HG02571 (cell line): ENCODE data around the gene KAT8.
A peak's percentile ranks its signal among the peaks of the same experiment; 100 is the strongest.
"Not testable (repeated sequence)": the region's sequence is repeated elsewhere in the genome, so short reads cannot be mapped to it uniquely, and the experiment has no call there.

Source experiments
- ATAC-seq: cut with Tn5 transposase; IDR thresholded peaks from one replicate; pipeline ENCODE4 v1.9.1; 2021; ENCODE audit warnings: mild to moderate bottlenecking, moderate library complexity; ENCODE audit not compliant: unreplicated experiment

The KAT8 gene

DNA sequence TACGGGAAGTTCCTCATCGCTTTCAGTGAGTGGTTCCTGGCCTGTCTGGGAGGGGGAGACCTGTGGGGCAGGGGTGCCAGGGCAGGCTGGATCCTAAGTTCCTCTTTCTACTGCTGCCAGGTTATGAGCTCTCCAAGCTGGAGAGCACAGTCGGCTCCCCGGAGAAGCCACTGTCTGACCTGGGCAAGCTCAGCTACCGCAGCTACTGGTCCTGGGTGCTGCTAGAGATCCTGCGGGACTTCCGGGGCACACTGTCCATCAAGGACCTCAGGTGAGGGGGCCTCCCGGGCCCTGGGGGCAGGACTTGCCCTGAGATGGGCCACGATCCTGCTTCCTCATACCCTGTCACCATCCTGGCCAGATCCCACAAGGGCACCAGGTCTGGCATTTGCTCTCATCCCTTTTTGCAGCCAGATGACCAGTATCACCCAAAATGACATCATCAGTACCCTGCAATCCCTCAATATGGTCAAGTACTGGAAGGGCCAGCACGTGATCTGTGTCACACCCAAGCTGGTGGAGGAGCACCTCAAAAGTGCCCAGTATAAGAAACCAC is 12.9 kb downstream of the KAT8 start:
- ATAC-seq, result no peak

DNA sequence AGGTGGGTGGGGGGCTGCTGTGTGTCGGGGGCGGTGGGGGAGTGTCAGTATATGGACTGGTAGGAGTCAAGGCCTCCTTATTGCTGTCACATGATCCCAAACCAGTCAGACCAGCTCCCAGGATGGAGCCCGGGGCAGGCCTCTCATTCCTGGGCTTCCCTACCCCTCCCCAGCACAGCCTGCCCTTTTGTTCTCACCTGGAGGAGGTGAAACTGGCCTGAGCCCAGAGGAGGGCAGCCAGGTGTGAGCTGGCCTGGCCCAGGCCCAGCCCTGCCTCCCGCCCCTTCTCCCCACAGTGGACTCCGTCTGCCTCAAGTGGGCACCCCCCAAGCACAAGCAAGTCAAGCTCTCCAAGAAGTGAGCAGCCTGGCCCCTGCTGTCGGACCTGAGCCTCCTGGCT is 13.4 kb downstream of the KAT8 start:
- ATAC-seq, result no peak

DNA sequence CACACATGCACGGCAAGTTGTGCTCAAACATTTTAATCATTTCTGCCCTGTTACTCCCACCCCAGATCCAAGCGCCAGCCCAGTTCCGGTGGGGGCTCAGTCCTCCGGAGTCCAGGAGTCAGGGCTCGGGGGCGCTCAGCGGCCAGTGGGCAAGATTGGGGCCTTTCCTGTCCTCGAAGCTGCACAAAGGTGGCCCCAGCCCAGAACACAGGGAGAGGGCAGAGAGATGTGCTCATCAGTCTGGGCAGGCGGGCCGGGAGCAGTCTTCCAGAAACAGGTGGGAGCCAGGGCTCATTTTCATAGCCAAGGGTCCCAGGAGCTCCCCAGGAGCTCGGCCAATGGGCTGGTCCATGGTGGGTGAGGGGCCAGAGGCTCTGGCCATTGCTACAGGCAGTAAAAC is 14.0 kb downstream of the KAT8 start:
- ATAC-seq, result no peak

DNA sequence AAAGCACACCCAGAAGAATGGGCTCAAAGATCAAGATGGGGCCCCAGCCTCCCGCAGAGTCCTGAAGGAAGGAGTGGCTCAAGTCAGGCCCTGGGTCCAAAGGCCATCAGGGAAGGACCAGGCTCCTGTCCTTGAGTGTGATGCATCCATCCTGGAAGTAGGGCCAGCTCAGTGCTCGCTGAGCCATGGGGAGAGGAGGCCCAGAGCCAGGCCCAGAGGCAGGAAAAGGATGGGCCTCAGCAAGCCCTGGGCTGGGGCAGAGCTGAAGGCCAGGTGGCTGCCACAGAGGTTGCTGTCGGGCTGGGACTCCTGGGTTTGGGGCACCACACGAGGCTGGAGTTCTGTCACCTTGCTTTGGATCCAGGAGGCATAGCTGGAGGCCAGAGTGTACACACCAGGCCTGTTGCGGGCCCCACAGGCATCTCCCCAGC is 14.4 kb downstream of the KAT8 start:
- ATAC-seq, result no peak

DNA sequence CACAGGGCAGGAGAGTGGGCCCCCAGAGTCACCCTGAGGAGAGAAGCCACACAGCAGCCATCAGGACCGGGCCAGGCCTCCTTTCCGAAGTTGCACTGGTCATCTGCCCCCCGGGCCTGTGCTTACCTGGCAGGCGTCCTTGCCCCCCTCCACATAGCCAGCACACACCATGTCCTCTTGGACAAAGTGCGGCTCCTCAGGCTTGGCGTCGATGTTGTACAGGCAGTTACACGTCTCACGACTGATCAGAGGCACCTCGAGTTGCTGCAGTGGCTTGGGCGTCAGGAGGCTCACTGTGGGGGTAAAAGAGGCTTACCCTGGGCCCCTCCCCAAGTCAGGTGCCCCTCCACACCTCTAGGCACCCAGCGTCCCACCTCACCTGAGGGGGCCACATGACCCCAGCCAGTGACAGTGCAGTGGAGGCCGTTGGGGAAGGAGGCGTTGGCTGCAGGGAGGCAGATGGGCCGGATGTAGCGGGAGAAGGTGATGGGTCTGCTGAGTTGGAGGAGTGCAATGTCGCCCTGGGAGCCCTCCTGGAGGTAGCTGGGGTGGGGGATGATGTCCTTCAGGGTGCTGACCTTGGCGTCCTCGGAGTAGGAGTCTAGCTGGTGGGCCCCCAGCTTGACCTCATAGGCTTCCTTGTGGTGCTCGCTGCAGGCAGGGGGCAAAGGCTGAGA is 15.0 kb downstream of the KAT8 start:
- ATAC-seq, result no peak

DNA sequence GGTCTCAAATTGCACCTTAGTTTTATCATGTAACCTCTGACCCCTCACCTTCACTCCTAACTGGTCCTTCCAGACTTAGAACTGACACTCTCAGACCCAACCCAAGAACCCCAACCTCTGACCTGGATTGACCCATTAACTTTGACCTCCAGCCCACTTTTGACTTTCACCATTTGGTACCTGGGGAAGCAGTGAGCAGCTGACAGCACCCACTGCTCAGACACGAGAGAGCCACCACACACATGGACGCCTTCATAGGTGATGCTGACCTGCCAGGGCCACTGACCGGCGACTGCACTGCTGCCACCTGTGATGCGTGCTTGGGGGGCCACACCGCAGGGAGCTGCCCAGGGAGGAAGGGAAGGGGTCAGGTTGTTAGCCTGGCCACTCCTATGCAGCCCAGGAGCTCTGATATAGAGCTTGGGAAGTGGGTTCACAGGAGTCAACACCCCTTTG is 15.6 kb downstream of the KAT8 start:
- no peak for ATAC-seq

DNA sequence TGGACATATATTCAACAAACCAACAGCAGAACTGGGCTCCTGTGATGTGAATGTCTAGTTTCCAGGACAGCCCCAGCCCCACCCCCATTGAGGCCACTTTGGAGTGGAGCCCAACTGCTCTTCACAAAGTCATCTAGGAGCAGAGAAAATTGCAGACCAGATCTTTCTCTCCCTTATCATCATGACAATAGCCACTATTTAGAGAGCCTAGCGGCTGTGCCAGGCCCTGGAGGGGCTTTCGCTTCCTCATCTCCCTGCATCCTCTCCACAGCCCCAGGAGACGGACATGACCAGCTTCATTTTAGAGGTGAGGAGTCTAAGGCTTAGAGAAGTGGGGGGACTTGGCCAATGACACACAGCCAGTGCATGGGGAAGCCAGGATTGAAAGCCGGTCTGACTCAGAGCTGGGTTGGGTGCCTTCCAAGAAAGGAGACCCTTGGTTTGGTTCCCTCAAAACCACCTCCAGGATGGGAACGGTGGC is 16.7 kb downstream of the KAT8 start:
- no peak for ATAC-seq

DNA sequence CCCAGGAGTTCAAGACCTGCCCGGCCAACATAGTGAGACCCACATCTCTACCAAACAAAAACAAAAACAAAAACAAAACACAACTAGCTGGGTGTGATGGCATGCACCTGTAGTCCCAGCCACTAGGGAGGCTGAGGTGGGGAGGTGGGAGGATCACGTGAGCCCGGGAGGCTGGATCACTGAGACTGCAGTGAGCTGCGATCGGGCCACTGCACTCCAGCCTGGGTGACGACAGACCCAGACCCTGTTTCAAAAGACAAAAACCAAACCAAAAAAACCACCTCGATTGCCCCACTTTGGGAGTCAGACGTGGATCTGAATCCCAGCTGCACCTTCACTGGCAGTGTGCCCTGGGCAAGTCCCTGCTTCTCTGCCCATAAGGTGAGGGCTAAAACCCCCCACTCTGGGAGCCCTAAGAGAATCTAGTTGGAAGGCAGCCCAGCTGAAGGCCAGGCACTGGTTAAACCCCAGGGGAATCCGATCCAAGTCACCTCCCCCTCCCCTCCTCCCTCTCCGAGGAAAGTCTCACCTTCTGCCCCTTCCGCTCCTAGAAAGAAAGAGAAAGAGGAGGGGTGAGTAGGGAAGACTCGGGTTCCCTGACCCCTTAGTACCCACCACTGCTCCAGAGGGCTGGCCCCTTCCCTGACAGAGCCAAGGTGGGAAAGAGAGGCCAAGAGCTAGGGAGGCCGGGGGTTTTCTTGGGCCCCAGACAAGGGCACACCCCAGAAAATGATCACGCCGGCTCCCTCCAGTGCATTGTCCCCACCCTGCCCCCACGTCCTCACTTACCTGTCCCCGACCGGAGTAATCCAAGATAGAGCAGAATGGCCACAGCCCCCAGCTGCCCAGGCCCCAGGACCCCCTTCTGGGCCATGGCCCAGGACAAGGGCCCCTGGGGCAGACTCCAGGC is 17.4 kb downstream of the KAT8 start:
- ATAC-seq, result no peak

DNA sequence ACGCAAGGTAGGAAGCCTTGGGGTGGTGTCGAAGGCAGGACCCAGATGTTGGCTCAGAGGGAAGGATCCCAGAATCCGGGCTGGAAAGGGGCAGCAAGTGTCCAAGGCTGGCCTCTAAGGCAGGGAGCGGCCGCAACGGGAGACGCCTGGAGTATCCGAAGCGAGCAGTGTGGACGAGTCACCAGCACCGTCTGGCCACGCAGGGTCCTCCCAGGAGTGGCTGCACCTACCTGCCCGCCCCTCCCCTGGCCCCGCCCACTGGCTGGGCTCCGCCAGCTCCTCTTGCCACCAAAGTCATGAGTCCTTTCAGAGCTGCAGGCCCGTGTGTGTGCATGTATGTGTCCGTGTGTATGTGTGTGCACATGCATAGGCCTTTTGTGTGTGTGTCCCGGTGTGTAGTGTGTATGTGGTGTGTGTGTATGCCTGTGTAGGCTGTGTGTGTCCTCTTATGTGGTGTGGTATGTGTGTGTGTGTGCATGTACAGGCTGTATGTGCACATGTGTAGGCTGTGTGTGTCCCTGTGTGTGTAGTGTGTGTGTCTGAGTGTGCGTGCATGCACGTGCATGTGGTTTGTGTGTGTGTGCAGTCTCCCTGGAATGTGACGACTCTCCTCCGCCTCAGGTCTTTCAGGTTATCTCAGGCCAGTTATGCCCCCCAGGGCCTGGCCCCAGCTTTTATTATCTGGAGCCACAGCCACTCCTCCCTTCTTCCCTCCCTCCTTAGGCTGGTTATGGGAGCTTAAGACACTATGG is 18.2 kb downstream of the KAT8 start, which contains the start of gene PRSS8:
Gene PRSS8, minus strand, starts transcription at position 193 of the 752 bp plus-strand sequence. CDS start 229 bp downstream, outside the sequence.
- ATAC-seq, result no peak

DNA sequence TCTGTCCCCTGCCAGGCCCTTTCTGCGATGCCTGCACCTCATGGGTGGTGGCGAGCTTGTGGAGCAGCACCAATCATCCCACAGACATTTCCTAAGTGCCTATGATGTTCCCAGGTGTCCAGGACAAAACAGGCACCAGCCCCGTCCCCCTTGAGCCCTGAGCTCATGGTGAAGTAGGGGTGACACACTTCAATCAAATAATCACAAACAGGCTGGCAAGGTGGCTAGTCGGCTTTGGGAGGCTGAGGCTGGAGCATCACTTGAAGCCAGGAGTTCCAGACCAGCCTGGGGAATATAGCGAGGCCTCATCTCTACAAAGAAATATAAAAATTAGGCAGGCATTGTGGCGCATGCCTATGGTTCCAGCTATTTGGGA is 18.8 kb downstream of the KAT8 start:
- no peak for ATAC-seq

DNA sequence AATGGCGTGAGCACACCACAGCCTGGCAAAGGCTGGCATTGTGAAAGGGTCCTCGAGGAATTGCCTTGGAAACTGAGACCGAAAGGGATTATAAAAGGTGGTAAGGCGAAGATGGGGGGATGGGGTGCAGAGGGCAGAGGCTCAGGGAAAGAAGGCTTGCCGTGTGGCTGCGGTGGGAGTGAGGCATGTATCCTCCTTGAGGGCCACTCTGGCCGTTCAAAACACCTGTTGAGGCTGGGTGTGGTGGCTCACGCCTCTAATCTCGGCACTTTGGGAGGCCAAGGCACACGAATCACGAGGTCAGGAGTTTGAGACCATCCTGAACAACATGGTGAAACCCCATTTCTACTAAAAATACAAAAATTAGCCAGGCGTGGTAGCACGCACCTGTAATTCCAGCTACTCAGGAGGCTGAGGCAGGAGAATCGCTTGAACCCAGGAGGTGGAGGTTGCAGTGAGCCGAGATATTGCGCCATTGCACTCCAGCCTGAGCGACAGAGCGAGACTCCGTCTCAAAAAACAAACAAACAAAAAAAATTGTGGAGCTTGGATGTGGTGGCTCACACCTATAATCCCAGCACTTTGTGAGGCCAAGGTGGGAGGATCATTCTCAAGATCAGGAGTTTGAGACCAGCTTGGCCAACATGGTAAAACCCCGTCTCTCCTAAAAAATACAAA is 19.5 kb downstream of the KAT8 start:
- ATAC-seq, result not testable (repeated sequence)

DNA sequence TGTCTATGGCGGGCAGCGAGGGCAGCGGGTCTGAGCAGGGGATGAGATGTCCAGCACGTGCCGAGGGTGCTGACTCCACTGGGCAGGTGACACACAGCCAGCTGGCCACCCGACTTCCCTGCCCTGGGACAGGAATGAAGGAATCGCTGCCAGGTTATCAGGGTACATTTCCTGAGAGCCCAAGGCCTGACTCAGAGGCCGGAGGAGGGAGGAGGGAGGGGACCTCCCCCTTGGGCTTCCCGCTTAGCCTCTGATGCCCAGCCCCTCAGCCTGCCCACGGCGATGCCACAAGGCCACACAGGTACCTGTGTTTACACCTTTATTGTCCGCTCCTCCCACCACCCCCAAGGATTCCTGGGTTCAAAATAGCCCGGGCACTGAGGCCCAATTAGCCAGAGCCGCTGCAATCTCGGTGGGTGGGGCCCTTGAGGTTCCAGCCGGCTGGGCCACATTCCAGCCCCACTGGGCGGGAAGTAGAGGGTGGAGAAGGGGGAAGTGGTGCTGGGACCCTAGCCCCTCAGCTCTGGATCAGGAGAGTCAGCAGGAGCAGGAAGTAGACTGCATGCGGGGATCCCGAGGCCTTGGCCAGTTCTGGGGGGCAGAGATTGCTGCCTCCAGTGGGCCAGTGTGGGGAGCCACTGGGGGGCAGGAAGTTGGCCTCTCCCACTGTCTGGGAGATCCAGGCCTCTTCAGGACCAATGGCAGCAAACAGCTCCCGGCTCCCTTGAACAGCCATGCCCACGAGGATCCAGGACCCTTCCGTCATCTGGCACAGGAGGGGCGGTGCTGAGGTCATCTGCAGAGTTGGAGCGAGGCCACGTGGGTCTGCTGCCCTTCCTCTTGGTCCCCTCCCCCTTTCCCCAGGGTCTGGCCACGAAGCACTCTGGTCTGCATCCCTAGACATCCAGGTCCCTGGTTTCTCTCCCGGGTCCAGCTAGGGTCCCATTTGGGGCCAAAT is 21.4 kb downstream of the KAT8 start:
- ATAC-seq, result no peak

DNA sequence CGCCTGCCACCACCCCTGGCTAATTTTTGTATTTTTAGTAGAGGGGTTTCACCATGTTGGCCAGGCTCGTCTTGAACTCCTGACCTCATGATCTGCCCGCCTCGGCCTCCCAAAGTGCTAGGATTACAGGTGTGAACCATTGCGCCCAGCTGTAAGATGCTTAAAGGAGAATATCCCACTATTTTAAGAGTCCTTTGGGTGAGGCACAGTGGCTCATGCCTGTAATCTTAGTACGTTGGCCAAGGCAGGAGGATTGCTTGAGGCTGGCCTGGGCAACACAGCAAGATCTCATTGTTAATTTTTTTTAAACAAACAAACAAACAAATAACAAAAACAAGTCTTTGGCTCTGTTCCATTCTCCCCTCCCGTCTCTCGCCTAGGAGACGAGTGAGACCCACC is 23.6 kb downstream of the KAT8 start:
- ATAC-seq, result not testable (repeated sequence)

DNA sequence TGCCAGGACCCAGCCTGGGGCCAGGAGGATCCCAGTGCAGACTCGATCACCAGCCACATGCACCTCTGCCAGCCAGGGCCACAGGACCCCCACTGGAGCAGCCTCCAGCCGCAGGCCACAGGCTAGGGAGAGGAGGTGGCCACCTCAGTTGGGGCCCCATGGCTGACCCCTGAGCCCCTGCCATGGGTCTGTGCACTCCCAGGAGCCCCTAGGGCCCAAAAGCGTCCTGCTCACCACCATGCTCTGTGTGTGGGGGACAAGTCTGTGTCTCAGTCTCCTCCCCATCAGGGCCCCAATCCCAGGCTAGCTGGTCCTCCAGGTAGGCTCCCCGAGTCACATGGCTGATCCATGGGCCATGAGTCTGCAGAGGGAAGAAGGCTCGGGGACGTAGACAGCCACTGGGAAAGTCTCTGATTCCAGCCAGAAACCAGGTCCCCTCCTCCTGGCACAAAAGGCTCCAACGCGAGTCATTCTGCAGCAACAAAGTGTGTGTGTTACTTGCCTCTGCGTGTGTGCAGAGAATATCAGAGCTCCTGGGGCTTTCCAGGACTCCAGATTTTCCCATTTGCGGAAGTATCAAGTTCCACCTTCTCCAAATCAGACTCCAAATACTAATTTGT is 24.1 kb downstream of the KAT8 start:
- ATAC-seq, result no peak

DNA sequence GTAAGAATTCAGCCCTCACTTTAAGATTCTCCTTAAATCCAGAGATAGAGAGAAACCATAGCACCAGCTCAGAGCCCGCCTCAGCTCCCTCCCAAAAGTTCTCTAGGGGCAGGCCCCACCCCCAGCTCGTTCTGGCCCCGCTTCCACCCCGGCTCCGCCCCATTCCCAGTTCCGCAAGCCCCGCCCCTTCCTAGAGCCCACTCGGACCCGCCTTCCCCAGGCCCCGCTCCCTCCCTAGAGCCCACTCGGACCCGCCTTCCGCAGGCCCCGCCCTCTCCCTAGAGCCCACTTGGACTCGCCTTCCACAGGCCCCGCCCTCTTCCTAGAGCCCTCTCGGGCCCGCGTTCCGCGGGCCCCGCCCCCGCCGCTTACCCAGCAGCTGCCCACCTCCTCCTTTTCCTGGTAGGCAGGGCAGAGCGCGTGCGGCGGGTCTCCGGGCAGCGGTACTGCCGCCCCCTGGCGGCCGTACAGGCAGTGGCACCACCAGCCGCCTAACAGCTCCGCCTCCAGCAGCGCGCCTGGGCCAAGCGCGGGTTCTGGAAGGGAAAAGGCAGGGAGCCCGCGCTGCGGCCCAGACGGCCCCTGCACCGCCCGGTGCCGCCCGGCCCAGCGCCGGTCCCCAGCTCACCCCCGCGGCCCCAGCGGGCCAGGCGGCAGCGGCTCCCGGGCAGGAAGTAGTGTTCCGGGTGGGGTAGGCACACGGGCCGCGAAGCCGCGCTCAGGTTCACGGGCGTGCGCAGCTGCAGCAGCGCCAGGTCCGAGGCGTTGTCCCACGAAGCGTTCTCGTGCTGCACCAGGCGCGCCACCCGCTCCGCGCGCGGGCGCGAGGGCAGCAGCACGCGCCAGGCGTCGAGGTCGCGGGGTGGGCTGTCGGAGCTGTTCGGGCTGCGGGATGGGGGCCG is 24.9 kb downstream of the KAT8 start:
- ATAC-seq, result peak; percentile 79

DNA sequence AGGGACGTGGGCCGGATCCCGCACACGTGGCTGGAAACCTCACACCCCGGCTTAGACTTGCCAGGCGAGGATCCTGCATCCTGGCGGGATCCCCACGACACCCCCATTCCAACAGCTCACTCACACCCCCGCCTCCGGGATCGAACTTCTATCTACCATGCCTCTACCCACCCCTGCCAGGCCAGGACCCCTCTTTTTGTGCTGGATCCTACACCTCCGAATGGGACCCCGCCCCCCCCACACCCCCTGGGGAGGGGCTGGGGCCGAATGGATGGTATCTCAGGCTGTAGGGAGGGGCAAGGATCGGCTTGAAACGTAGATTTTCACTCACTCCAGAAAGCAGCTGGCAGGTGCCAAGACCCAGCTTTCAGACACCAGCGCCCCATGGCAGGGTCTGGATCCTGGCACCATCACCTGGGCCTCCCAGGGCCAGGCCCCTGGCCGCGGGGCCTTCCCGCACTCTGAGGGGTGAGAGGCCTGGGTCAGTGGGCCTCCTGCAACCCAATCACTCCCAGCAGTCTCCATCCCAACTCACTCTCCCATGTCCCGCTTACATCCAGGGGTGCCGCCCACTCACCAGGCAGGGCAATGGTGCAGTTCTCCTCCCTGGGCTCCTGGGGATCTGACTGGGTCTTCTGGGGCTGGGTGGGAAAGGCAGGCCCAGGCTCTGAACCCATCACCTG is 25.7 kb downstream of the KAT8 start:
- ATAC-seq, result no peak

DNA sequence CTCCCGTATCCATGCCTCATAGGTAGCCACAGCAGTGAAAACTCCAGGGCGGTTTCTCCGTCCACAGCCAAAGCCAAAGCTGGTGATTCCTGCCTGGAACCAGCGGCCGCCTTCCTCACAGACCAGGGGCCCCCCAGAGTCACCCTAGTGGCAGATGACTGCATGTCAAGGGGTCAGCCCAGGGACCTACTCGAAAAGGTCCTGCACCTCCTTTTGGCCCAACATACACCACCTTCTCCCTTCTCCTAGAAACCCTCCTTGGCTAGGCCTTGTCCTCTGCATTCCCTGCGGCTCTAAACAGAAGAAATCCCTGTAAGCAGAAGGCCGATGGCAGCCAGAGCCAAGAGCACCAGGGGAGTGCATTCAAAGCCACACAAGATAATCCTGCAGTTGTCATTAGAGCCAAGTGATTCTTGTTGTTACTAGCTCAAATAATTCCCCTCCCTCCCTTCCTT is 26.3 kb downstream of the KAT8 start:
- ATAC-seq, result no peak
